ENCODE measurements around the gene ADAM33.

DNA sequence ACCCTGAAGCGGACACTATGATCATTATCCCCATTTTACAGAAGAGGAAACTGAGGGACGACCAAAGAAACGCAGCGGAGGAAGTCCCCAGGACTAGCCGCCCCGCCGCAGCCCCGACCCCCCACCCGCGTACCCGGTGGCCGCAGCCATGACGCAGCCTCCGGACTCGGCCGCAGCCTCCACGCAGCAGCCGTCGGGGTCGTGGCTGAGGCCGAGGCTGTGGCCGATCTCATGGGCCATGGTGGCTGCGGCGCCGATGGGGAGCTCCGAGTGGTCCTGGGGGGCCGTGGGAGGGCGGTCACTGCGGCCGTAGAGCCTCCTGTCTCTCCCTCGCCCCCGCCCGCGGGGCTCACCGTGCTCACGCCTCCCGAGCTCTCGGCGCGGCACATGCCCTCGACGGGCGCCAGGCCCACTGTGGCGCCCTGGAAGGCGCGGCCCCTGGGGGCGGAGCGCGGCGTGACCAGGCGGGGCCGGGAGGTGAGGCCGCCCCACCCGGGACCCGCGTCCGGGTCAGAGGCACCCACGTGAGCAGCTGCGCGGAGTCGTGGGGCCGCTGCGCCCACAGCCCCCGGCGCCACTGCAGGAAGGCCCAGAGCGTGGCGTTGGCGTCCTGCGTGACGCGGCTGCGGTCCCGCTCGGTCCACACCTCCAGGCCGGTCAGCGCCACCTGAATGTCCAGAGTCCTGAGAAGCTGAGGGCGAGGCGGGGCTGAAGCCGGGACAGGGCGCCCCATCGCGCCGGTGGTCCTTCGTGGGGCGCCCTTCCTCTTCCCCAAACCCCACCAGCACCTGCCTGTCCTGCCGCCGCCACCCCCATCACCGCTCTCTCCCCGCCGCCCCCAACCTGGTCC is 8.4 kb downstream of the ADAM33 start:
- TF ChIP-seq, protein P1, sequence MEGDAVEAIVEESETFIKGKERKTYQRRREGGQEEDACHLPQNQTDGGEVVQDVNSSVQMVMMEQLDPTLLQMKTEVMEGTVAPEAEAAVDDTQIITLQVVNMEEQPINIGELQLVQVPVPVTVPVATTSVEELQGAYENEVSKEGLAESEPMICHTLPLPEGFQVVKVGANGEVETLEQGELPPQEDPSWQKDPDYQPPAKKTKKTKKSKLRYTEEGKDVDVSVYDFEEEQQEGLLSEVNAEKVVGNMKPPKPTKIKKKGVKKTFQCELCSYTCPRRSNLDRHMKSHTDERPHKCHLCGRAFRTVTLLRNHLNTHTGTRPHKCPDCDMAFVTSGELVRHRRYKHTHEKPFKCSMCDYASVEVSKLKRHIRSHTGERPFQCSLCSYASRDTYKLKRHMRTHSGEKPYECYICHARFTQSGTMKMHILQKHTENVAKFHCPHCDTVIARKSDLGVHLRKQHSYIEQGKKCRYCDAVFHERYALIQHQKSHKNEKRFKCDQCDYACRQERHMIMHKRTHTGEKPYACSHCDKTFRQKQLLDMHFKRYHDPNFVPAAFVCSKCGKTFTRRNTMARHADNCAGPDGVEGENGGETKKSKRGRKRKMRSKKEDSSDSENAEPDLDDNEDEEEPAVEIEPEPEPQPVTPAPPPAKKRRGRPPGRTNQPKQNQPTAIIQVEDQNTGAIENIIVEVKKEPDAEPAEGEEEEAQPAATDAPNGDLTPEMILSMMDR (IDR thresholded peaks at IDR 0.05 in 2 of 3, conservative IDR thresholded peaks at IDR 0.05 in 1 of 3; ENCODE audit: borderline replicate concordance in 1 of 3, insufficient read depth in 1 of 3, low read depth in 2 of 3, low read length in 2 of 3), result no peak
- TF ChIP-seq CEBPB (IDR thresholded peaks at IDR 0.05; ENCODE audit: low read depth) (no peak), ZFX (IDR thresholded peaks at IDR 0.05) (no peak), POLR2AphosphoS5 (IDR thresholded peaks at IDR 0.05; ENCODE audit: low read depth, low read length) (no peak), JUND (IDR thresholded peaks at IDR 0.05) (no peak), RAD21 (IDR thresholded peaks at IDR 0.05; ENCODE audit: low read depth) (no peak), EZH2 (IDR thresholded peaks at IDR 0.05) (no peak), EZH2phosphoT487 (IDR thresholded peaks at IDR 0.05; ENCODE audit: borderline replicate concordance) (no peak), POLR2A (IDR thresholded peaks at IDR 0.05; ENCODE audit: borderline replicate concordance, extremely low read depth, insufficient read depth, insufficient read length) (no peak), ZNF274 (IDR thresholded peaks at IDR 0.05; ENCODE audit: low read depth, low read length) (no peak)
- TF ChIP-seq, protein P2, sequence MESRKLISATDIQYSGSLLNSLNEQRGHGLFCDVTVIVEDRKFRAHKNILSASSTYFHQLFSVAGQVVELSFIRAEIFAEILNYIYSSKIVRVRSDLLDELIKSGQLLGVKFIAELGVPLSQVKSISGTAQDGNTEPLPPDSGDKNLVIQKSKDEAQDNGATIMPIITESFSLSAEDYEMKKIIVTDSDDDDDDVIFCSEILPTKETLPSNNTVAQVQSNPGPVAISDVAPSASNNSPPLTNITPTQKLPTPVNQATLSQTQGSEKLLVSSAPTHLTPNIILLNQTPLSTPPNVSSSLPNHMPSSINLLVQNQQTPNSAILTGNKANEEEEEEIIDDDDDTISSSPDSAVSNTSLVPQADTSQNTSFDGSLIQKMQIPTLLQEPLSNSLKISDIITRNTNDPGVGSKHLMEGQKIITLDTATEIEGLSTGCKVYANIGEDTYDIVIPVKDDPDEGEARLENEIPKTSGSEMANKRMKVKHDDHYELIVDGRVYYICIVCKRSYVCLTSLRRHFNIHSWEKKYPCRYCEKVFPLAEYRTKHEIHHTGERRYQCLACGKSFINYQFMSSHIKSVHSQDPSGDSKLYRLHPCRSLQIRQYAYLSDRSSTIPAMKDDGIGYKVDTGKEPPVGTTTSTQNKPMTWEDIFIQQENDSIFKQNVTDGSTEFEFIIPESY (IDR thresholded peaks at IDR 0.05; ENCODE audit: extremely low read depth, insufficient replicate concordance, low read length), result no peak
- TF ChIP-seq, protein P3, sequence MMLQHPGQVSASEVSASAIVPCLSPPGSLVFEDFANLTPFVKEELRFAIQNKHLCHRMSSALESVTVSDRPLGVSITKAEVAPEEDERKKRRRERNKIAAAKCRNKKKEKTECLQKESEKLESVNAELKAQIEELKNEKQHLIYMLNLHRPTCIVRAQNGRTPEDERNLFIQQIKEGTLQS (IDR thresholded peaks at IDR 0.05), result no peak
- TF ChIP-seq, protein P4, sequence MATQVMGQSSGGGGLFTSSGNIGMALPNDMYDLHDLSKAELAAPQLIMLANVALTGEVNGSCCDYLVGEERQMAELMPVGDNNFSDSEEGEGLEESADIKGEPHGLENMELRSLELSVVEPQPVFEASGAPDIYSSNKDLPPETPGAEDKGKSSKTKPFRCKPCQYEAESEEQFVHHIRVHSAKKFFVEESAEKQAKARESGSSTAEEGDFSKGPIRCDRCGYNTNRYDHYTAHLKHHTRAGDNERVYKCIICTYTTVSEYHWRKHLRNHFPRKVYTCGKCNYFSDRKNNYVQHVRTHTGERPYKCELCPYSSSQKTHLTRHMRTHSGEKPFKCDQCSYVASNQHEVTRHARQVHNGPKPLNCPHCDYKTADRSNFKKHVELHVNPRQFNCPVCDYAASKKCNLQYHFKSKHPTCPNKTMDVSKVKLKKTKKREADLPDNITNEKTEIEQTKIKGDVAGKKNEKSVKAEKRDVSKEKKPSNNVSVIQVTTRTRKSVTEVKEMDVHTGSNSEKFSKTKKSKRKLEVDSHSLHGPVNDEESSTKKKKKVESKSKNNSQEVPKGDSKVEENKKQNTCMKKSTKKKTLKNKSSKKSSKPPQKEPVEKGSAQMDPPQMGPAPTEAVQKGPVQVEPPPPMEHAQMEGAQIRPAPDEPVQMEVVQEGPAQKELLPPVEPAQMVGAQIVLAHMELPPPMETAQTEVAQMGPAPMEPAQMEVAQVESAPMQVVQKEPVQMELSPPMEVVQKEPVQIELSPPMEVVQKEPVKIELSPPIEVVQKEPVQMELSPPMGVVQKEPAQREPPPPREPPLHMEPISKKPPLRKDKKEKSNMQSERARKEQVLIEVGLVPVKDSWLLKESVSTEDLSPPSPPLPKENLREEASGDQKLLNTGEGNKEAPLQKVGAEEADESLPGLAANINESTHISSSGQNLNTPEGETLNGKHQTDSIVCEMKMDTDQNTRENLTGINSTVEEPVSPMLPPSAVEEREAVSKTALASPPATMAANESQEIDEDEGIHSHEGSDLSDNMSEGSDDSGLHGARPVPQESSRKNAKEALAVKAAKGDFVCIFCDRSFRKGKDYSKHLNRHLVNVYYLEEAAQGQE (IDR thresholded peaks at IDR 0.05; ENCODE audit: low read depth), result no peak

All from HCT116 (cell line).